HCT116 (cell line): ENCODE measurements around the gene MSI2. TPM values are rescaled to one million over a fixed set of nuclear protein-coding genes. Genes with fewer than 3 reads are reported as not detected.

Source experiments
- ATAC-seq: fragments of 200-7000 bp; cut with Tn5 transposase; 2 replicates; pipeline ENCODE4 v1.9.1; 2020; ENCODE audit warnings: mild to moderate bottlenecking, moderate library complexity
- BruUV-seq: library from RNA; stranded (reverse); fragments of 400-500 nt; replicated peaks from 2 replicates; lab custom pipeline; 2021; lab: Mats Ljungman, UMichigan
- CTCF ChIA-PET: fragments of 300-600 bp; sonication (Branson Sonifier 250); formaldehyde crosslinking; loops from one replicate; lab custom pipeline; 2021; ENCODE audit warnings: antibody characterized with exemption; lab: Charles Lee
- POLR2A ChIA-PET: fragments of 300-600, 350-600 bp; sonication (Branson Sonifier 250); formaldehyde crosslinking; loops from one replicate; lab custom pipeline; 2021; ENCODE audit warnings: antibody characterized with exemption; lab: Charles Lee
- RAD21 ChIA-PET, 2 experiments: fragments of 300-600 bp; sonication (Branson Sonifier 250); formaldehyde crosslinking; loops; one replicate each; lab custom pipeline; 2023; ENCODE audit warnings: low total read pairs in 2 of 2; ENCODE audit not compliant: uncharacterized antibody in 2 of 2, unreplicated experiment in 2 of 2, low non-redundant PET in 1 of 2; lab: Charles Lee
- DNase-seq: peaks from one replicate; pipeline ENCODE4 v3.0.0-alpha.2; 2010; ENCODE audit warnings: low read depth, low spot score
- H2AFZ ChIP-seq: fragments of 200-600 bp; shearing (Covaris generic), sonication (generic); 2 replicates; pipeline ENCODE4 v1.6.1; 2017; ENCODE audit warnings: low read depth, mixed run types, mixed read lengths, antibody characterized with exemption, low read length; ENCODE audit not compliant: poor library complexity, severe bottlenecking
- H3K27ac ChIP-seq: 2 replicates; pipeline ENCODE4 v1.5.1; 2012; ENCODE audit warnings: low read depth, low read length
- H3K27me3 ChIP-seq: fragments of 200-600 bp; sonication (generic); 2 replicates; pipeline ENCODE4 v1.6.1; 2016; ENCODE audit warnings: mixed run types, low read length, mixed read lengths; ENCODE audit not compliant: insufficient read depth
- H3K36me3 ChIP-seq, 2 experiments: fragments of 200-500 bp in 1 of 2; fragments of 200-600 bp in 1 of 2; sonication (Bioruptor generic) in 1 of 2; sonication (generic) in 1 of 2; 2 replicates each; pipeline versions ENCODE4 v1.5.1 to v1.6.1; 2014 to 2016; ENCODE audit warnings: low read length in 2 of 2, inconsistent platforms in 1 of 2, mixed read lengths in 1 of 2, mixed run types in 1 of 2; ENCODE audit not compliant: insufficient read depth in 2 of 2, control insufficient read depth in 1 of 2
- H3K4me1 ChIP-seq, 2 experiments: fragments of 200-600 bp in 1 of 2; sonication (generic) in 1 of 2; 2 replicates each; pipeline versions ENCODE4 v1.5.1 to v1.6.1; 2012 to 2017; ENCODE audit warnings: low read length in 2 of 2, inconsistent platforms in 1 of 2, mild to moderate bottlenecking in 1 of 2, mixed read lengths in 1 of 2, mixed run types in 1 of 2, moderate library complexity in 1 of 2; ENCODE audit not compliant: insufficient read depth in 2 of 2, control insufficient read depth in 1 of 2
- H3K4me2 ChIP-seq: fragments of 200-600 bp; sonication (generic); 2 replicates; pipeline ENCODE4 v1.6.1; 2017; ENCODE audit warnings: mixed run types, low read length, mixed read lengths
- H3K4me3 ChIP-seq, 2 experiments: fragments of 200-600 bp in 1 of 2; sonication (generic) in 1 of 2; replicated peaks in 1 of 2; 2 replicates each; pipeline ENCODE4 v1.5.1; 2011 to 2016; ENCODE audit warnings: low read length in 2 of 2, control low read depth in 1 of 2, low read depth in 1 of 2, mild to moderate bottlenecking in 1 of 2, mixed read lengths in 1 of 2, mixed run types in 1 of 2
- H3K79me2 ChIP-seq: fragments of 200-600 bp; sonication (generic); 2 replicates; pipeline ENCODE4 v1.6.1; 2017; ENCODE audit warnings: mild to moderate bottlenecking, mixed run types, low read length, moderate library complexity, mixed read lengths; ENCODE audit not compliant: insufficient read depth
- H3K9ac ChIP-seq: fragments of 200-600 bp; sonication (generic); 2 replicates; pipeline ENCODE4 v1.6.1; 2016; ENCODE audit warnings: low read length, mixed read lengths
- H3K9me2 ChIP-seq: fragments of 200-600 bp; sonication (generic), shearing (Covaris generic); 2 replicates; pipeline ENCODE4 v1.6.1; 2017; ENCODE audit warnings: mixed run types, mild to moderate bottlenecking, moderate library complexity; ENCODE audit not compliant: insufficient read depth
- H3K9me3 ChIP-seq, 2 experiments: fragments of 200-500 bp in 1 of 2; fragments of 200-600 bp in 1 of 2; sonication (Bioruptor generic) in 1 of 2; sonication (generic) in 1 of 2; 2 replicates each; pipeline ENCODE4 v1.6.1; 2014 to 2017; ENCODE audit warnings: low read length in 2 of 2, mixed read lengths in 2 of 2, inconsistent platforms in 1 of 2, low read depth in 1 of 2, mild to moderate bottlenecking in 1 of 2, mixed run types in 1 of 2, moderate library complexity in 1 of 2; ENCODE audit not compliant: control insufficient read depth in 1 of 2, insufficient read depth in 1 of 2
- H4K20me1 ChIP-seq: fragments of 200-600 bp; sonication (generic), shearing (Covaris generic); 2 replicates; pipeline ENCODE4 v1.6.1; 2017; ENCODE audit warnings: mixed run types, mild to moderate bottlenecking, moderate library complexity; ENCODE audit not compliant: insufficient read depth
- EGR1 ChIP-seq: IDR thresholded peaks from 2 replicates; pipeline ENCODE4 v1.6.1; 2012; ENCODE audit warnings: low read depth
- EZH2 ChIP-seq: fragments of 200-600 bp; sonication (generic); IDR thresholded peaks from 2 replicates; pipeline ENCODE4 v1.6.1; 2017; ENCODE audit warnings: antibody characterized with exemption, mixed run types
- FOSL1 ChIP-seq: IDR thresholded peaks from 2 replicates; pipeline ENCODE4 v1.6.1; 2012; ENCODE audit warnings: low read depth
- JUND ChIP-seq: IDR thresholded peaks from 2 replicates; pipeline ENCODE4 v1.6.1; 2012
- POLR2AphosphoS5 ChIP-seq: IDR thresholded peaks from 2 replicates; pipeline ENCODE4 v1.6.1; 2011; ENCODE audit warnings: mild to moderate bottlenecking, low read depth, low read length, moderate library complexity
- RAD21 ChIP-seq: IDR thresholded peaks from 2 replicates; pipeline ENCODE4 v1.6.1; 2012; ENCODE audit warnings: low read depth, mild to moderate bottlenecking
- SRF ChIP-seq: IDR thresholded peaks from 2 replicates; pipeline ENCODE4 v1.6.1; 2012; ENCODE audit warnings: low read depth
- TCF7L2 ChIP-seq: IDR thresholded peaks from 2 replicates; pipeline ENCODE4 v1.7.0; 2011; ENCODE audit warnings: borderline replicate concordance, inconsistent platforms; ENCODE audit not compliant: insufficient read depth, insufficient read length; ENCODE audit errors: extremely low read depth
- YY1 ChIP-seq: IDR thresholded peaks from 2 replicates; pipeline ENCODE4 v1.6.1; 2011; ENCODE audit warnings: low read length, low read depth, moderate library complexity, mild to moderate bottlenecking; ENCODE audit not compliant: insufficient replicate concordance; ENCODE audit errors: extremely low read depth
- ZBTB33 ChIP-seq: IDR thresholded peaks from 2 replicates; pipeline ENCODE4 v1.6.1; 2011; ENCODE audit warnings: mild to moderate bottlenecking, low read length, moderate library complexity; ENCODE audit not compliant: insufficient replicate concordance; ENCODE audit errors: extremely low read depth
- ZFX ChIP-seq: fragments of 450-650 bp; IDR thresholded peaks from 2 replicates; pipeline ENCODE4 v1.6.1; 2017
- intact Hi-C: fragments of 100-400 bp; cut with micrococcal nuclease; formaldehyde crosslinking; loops from 2 replicates; pipeline ENCODE4 v1.10.0; 2022
- total RNA-seq: library from RNA; stranded (reverse); gene quantifications from one replicate; pipeline ENCODE4 v1.2.1, GENCODE V29; 2021; ENCODE audit not compliant: unreplicated experiment
- TF ChIP-seq, protein P1 (sequence below), 3 experiments: fragments of 200-600 bp in 1 of 3; sonication (generic) in 1 of 3; IDR thresholded peaks in 2 of 3; conservative IDR thresholded peaks in 1 of 3; 2 replicates each; pipeline ENCODE4 v1.5.1; 2012 to 2017; ENCODE audit warnings: low read depth in 2 of 3, low read length in 2 of 3, antibody characterized with exemption in 1 of 3, borderline replicate concordance in 1 of 3, control low read depth in 1 of 3, mild to moderate bottlenecking in 1 of 3, mixed read lengths in 1 of 3, mixed run types in 1 of 3, moderate library complexity in 1 of 3; ENCODE audit not compliant: insufficient read depth in 1 of 3
- TF ChIP-seq, protein P2 (sequence below): IDR thresholded peaks from 2 replicates; pipeline ENCODE4 v1.6.1; 2012; ENCODE audit warnings: low read depth

Gene MSI2
- total RNA-seq, 1 experiment from 2014 or later: 137 TPM

- POLR2A ChIA-PET: no interaction called here
- CTCF ChIA-PET: interaction anchor here (1.1 kb wide), 1 partner anchor 17 kb away, joined by 4 read pairs; no protein-coding TSS in a partner anchor
Observed at GRCh38 chr17:57689254-57689653, 432.9 kb downstream of the MSI2 start.

GRCh38 chr17:57691939-57692338 lies 435.6 kb downstream of the MSI2 start:
- Histone ChIP-seq H3K36me3 (no peaks in the 10 kb centered on the region), H3K79me2 (no peaks in the 10 kb centered on the region), H2AFZ (no peak overlapping the region), H3K9me2 (no peaks in the 10 kb centered on the region), H3K27ac (no peak overlapping the region), H4K20me1 (no peaks in the 10 kb centered on the region), H3K4me1 (no peaks in the 10 kb centered on the region), H3K27me3 (no peaks in the 10 kb centered on the region), H3K4me3 (no peak overlapping the region), H3K4me2 (no peak overlapping the region), H3K9ac (no peak overlapping the region), H3K9me3 (no peaks in the 10 kb centered on the region)
- POLR2A ChIA-PET: no interaction called here
- DNase-seq (no peak), ATAC-seq (no peak)
- no TSS peak for BruUV-seq
- RAD21 ChIA-PET: no interaction called here
- TF ChIP-seq EZH2: no peak
- no peak for TF ChIP-seq FOSL1
- TF ChIP-seq, protein P1, sequence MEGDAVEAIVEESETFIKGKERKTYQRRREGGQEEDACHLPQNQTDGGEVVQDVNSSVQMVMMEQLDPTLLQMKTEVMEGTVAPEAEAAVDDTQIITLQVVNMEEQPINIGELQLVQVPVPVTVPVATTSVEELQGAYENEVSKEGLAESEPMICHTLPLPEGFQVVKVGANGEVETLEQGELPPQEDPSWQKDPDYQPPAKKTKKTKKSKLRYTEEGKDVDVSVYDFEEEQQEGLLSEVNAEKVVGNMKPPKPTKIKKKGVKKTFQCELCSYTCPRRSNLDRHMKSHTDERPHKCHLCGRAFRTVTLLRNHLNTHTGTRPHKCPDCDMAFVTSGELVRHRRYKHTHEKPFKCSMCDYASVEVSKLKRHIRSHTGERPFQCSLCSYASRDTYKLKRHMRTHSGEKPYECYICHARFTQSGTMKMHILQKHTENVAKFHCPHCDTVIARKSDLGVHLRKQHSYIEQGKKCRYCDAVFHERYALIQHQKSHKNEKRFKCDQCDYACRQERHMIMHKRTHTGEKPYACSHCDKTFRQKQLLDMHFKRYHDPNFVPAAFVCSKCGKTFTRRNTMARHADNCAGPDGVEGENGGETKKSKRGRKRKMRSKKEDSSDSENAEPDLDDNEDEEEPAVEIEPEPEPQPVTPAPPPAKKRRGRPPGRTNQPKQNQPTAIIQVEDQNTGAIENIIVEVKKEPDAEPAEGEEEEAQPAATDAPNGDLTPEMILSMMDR (IDR thresholded peaks at IDR 0.05 in 2 of 3, conservative IDR thresholded peaks at IDR 0.05 in 1 of 3; ENCODE audit: borderline replicate concordance in 1 of 3, insufficient read depth in 1 of 3, low read depth in 2 of 3, low read length in 2 of 3): no peak
- no peak for TF ChIP-seq POLR2AphosphoS5
- TF ChIP-seq JUND: no peak
- TF ChIP-seq EGR1: no peak
- TF ChIP-seq SRF: no peak
- no peak for TF ChIP-seq YY1
- no peak for TF ChIP-seq RAD21
- TF ChIP-seq, protein P2, sequence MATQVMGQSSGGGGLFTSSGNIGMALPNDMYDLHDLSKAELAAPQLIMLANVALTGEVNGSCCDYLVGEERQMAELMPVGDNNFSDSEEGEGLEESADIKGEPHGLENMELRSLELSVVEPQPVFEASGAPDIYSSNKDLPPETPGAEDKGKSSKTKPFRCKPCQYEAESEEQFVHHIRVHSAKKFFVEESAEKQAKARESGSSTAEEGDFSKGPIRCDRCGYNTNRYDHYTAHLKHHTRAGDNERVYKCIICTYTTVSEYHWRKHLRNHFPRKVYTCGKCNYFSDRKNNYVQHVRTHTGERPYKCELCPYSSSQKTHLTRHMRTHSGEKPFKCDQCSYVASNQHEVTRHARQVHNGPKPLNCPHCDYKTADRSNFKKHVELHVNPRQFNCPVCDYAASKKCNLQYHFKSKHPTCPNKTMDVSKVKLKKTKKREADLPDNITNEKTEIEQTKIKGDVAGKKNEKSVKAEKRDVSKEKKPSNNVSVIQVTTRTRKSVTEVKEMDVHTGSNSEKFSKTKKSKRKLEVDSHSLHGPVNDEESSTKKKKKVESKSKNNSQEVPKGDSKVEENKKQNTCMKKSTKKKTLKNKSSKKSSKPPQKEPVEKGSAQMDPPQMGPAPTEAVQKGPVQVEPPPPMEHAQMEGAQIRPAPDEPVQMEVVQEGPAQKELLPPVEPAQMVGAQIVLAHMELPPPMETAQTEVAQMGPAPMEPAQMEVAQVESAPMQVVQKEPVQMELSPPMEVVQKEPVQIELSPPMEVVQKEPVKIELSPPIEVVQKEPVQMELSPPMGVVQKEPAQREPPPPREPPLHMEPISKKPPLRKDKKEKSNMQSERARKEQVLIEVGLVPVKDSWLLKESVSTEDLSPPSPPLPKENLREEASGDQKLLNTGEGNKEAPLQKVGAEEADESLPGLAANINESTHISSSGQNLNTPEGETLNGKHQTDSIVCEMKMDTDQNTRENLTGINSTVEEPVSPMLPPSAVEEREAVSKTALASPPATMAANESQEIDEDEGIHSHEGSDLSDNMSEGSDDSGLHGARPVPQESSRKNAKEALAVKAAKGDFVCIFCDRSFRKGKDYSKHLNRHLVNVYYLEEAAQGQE: no peak
- TF ChIP-seq ZBTB33: no peak
- CTCF ChIA-PET: interaction anchor here (1.0 kb wide), 1 partner anchor 20 kb away, joined by 3 read pairs; no protein-coding TSS in a partner anchor
- intact Hi-C loops: no loop called here

More at GRCh38 chr17:57689254-57689653, 432.9 kb downstream of the MSI2 start:
- H3K36me3 ChIP-seq: no peaks in the 10 kb centered on the region
- no peak for ATAC-seq
- H3K9ac ChIP-seq: no peak overlapping the region
- no peaks in the 10 kb centered on the region for H4K20me1 ChIP-seq
- H3K9me2 ChIP-seq: no peaks in the 10 kb centered on the region
- no peak overlapping the region for H3K4me3 ChIP-seq
- no peak for DNase-seq
- TF ChIP-seq TCF7L2: no peak
- TF ChIP-seq ZFX: no peak
- TF ChIP-seq EGR1: no peak
- no peak overlapping the region for H3K27ac ChIP-seq
- H3K4me2 ChIP-seq: no peak overlapping the region
- no peaks in the 10 kb centered on the region for H3K27me3 ChIP-seq
- H3K9me3 ChIP-seq: no peaks in the 10 kb centered on the region
- intact Hi-C loops: no loop called here
- H2AFZ ChIP-seq: no peak overlapping the region
- BruUV-seq: no TSS peak
- H3K4me1 ChIP-seq: no peaks in the 10 kb centered on the region; a peak in 1 of 4 replicates
- RAD21 ChIA-PET: no interaction called here
- no peaks in the 10 kb centered on the region for H3K79me2 ChIP-seq
